ENCODE measurements around the gene CDH4.

- TF ChIP-seq CTCF (tag by site-specific recombination; IDR thresholded peaks at IDR 0.05) (no peak), ZNF549 (tag by site-specific recombination; IDR thresholded peaks at IDR 0.05) (no peak), GLI4 (tag by site-specific recombination; IDR thresholded peaks at IDR 0.05) (no peak), GLI2 (tag by site-specific recombination; IDR thresholded peaks at IDR 0.05; ENCODE audit: borderline replicate concordance, low read depth) (no peak), ZNF530 (tag by site-specific recombination; IDR thresholded peaks at IDR 0.05; ENCODE audit: low read depth) (no peak), ZNF585B (tag by site-specific recombination; IDR thresholded peaks at IDR 0.05) (no peak), ZNF830 (tag by site-specific recombination; IDR thresholded peaks at IDR 0.05; ENCODE audit: low read depth) (no peak), ZBTB7A (tag by site-specific recombination; IDR thresholded peaks at IDR 0.05; ENCODE audit: low read depth) (no peak), ZBTB20 (tag by site-specific recombination; IDR thresholded peaks at IDR 0.05) (no peak), ZNF341 (tag by site-specific recombination; IDR thresholded peaks at IDR 0.05; ENCODE audit: low read depth) (no peak), ZNF324 (tag by site-specific recombination; IDR thresholded peaks at IDR 0.05) (no peak), ZNF510 (tag by site-specific recombination; IDR thresholded peaks at IDR 0.05; ENCODE audit: insufficient replicate concordance) (no peak)
Observed at GRCh38 chr20:61816606-61817460, 564.8 kb downstream of the CDH4 start.
